Breast epithelium (tissue), 3 donors: Measurements from ENCODE around the gene GALNT5.

Experiments used
- POLR2A ChIP-seq: fragments of 450-650 bp; IDR thresholded peaks from one replicate; pipeline ENCODE4 v1.6.1; 2016; ENCODE audit warnings: antibody characterized with exemption, mild to moderate bottlenecking, moderate library complexity
- POLR2AphosphoS5 ChIP-seq, 3 donors: sonication (generic); formaldehyde crosslinking; IDR thresholded peaks; one replicate each; pipeline ENCODE4 v1.6.1; 2017; ENCODE audit warnings: antibody characterized with exemption in 3 of 3

GRCh38 chr2:157229572-157229971 is 27.9 kb upstream of the GALNT5 start:
- TF ChIP-seq POLR2AphosphoS5 (IDR thresholded peaks at IDR 0.05) (no peak), POLR2A (no peak)
